HG03066 (cell line): ENCODE results near the gene KIF5C.
"Not testable (repeated sequence)": the region's sequence is repeated elsewhere in the genome, so short reads cannot be mapped to it uniquely, and the experiment has no call there.

ENCODE experiments used
- ATAC-seq: cut with Tn5 transposase; IDR thresholded peaks from one replicate; pipeline ENCODE4 v1.9.1; 2021; ENCODE audit warnings: low read depth; ENCODE audit not compliant: unreplicated experiment

The KIF5C gene

DNA sequence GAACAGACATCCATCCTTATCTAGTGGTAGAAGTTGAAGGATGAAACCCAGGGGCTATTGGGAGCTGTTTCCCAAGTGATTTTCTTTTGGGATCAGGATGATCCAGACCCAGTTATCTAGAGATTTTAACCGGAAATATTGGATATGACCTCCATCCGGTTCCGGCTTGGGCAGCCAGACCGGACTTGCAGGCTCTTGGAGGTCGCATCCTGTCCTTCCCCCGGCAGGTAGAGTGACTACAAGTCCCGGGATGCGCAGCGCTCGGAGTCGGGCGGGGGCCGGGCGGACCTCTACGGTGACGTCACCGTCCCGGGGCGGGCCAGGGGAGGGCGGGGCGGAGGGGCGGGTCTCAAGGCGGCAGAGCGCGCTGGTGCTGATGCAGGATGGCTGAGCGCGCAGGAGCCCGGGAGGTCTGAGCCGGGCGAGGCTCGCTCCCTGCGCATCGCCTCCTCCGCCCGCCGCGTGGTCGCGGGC is at the start of gene KIF5C:
TSS of gene KIF5C (plus strand) at position 360 of the 474 bp plus-strand sequence. CDS start 391 bp downstream, outside the sequence.
- ATAC-seq: peak; percentile 94

DNA sequence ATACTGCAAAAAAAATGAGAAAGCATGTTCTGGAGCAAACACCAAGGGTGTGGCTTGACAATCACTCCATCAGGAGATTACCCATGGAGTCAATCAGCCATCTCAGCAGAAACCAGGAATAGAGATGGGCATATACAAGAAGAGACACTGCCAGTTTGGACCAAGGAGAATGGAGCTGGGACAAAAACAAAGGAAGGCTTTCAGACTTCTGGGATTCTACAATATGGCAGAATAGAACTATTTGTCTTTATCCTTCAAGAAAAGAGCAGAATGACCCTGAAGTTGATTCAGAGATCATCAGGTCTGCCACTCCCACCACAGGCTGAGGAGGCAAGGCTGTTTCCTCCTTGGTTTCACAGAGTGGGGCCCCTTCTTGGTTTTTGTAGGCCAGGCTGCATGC is 48.2 kb upstream of the KIF5C start:
- ATAC-seq: no peak

DNA sequence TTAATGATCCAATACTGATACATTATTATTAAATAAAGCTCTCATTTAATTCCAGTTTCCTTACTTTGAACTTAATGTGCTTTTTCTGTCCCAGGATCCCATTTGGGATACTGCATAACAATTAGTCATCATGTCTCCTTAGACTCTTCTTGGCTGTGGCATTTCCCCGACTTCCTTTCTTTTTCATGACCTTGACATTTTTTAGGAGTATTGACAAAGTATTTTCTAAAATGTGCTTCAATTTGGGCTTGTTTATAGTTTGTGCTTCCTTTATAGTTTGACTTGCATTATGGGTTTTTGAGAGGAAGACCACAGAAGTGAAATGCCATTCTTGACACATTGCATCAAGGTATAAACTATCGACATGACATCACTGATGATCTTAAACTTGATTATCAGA is 46.1 kb upstream of the KIF5C start:
- ATAC-seq: no peak

DNA sequence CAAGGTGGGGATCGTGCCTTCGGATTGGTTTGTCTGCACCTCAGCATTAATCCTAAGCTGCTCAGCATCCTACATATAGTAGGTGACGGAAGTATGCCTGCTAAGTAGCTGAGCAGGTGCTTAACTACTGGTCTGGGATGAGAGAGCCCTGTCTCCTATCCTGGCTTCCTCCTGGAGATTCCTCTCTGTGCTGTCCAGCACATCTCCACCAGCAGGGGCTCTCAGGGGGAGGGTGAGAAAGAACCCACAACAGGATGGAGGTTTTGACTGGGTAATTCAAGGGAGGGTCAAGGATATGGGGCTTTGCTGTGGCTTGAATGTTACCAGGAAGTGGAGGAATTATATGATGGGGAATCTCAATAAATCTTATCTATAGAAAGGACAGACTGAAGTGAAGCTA is 45.4 kb upstream of the KIF5C start:
- ATAC-seq: no peak

- ATAC-seq: no peak
Observed at GRCh38 chr2:148832637-148833036, 42.4 kb upstream of the KIF5C start.

- ATAC-seq: no peak
Observed at GRCh38 chr2:148842050-148842449, 33.0 kb upstream of the KIF5C start.

GRCh38 chr2:148848146-148848545 is 26.9 kb upstream of the KIF5C start:
- ATAC-seq: no peak

DNA sequence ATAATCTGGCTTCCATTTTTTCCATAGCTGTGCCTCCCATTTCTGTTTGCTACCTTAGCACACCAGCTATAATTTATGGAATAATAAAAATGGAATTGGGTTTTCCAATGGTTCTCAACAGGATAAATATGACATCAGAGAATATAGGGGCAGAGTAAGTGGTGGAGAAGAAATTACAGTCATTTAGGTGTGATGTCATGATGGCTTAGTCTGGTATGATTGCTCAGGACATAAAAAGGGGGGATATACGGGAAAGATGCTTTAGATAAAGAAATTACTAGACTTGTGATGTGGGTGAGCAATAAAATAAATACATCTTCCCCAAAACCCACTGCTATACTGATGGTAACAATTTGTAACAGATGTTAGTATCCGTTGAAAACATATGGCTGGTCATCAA is 21.6 kb upstream of the KIF5C start:
- no peak for ATAC-seq

- ATAC-seq: no peak
Observed at GRCh38 chr2:148860037-148860436, 15.0 kb upstream of the KIF5C start.

GRCh38 chr2:148861367-148861766 is 13.7 kb upstream of the KIF5C start:
- ATAC-seq: no peak

DNA sequence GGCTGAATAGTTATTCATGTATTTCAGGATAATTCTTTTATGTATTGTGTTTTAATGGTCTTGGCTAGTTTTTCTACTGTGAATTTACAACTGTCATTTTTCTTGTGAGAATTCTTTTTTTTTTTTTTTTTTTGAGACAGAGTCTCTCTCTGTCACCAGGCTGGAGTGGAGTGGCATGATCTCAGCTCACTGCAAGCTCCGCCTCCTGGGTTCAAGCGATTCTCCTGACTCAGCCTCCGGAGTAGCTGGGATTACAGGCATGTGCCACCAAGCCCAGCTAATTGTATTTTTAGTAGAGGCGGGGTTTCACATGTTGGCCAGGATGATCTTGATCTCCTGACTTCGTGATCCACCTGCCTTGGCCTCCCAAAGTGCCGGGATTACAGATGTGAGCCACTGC is 12.5 kb upstream of the KIF5C start:
- not testable (repeated sequence) for ATAC-seq

DNA sequence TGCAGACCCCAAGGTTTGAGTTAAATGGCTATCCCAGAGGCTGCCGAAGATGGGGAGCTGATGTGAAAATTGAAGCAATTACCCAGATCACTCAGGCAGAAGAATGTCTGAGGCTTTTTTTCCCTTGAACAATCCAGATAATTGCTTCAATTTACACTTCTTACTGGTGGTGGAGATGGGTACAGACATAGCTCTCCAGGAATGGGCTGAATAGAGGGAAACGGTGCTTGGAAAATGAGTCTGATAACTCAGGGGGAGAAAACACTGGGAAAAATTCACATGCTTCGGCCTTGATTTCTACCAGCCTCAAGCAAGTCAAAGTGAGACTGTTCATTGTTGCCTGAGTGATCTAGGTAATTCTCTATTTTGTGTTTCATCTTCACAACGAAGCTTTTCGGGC is 9.5 kb upstream of the KIF5C start:
- no peak for ATAC-seq

DNA sequence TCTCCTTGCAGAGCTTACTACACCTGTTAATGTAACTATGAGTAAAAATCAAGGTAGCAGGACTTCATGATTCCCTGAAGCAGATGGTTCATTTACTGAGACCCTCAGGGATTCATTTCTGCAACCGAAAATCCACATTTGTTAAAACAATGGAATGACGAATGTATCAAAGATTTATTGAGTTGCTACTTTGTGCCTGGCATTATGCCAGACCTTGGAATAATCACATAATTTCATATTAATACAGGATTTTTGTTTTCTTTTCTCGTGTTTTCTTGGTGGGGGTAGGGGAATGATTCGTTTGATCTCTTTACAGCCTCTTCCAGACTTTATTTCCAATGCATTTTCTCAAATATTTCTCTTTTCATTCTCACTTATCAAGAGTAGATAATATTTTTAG is 8.9 kb upstream of the KIF5C start:
- ATAC-seq: no peak

DNA sequence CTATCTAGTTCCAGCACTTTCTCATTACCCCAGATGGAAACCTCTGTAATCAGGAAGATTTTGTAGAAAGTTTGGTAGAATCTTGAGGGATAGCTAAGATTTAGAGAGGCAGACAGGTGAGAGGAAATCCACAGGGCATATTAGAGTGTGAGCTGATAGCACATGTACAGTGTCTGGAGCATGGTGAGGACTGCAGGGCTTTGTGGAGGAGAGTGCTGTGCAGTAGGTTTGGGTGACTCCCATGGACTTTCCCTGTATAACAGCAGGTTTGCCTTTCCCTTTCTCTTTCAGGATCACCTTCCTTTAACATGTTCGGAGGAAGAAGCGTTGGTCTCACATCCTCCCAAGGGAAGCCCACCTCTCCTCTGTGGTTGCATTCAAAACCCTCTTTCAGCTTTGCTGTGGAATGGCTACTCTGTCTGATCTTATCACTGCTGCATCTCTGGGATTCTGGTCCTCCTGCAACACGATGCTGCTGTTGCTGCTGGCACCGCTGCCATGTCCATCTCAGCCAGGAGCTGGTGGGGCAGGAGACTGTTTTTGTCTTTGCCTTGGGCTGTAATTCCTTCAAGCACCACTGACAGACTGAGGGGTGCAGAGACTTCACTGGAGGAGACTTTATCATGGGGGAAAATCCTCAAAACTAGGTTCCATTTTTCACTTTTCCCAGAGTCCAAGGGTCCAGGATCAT is 7.8 kb upstream of the KIF5C start:
- no peak for ATAC-seq

DNA sequence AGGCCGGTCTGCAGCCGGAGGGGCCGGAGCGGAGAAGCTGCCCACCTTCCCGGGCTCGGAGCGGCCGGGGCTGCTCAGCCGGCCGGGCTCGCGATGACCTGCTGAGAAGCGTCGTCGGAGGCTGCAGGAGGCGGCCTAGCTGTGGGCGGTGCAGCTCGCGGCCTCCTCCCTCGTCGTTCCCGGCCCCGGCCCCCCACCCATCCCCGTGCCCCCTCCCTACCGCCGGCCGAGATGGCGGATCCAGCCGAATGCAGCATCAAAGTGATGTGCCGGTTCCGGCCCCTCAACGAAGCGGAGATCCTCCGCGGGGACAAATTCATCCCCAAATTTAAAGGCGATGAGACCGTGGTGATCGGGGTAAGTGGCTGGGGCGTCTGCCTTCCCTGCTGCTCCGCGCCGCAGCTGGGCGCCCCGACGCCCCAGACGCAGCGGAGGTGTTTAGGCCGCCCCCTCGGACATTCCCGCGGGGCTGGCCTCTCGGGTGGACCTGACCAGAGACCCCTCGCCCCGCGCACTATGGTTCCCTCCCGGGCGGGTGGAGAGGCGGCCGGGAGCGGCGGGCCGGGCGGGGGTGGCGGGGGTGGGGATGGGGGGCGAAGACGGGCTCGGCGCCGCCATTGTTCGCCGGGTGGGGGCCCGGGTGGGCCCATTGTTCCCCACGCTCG is 492 bp downstream of the KIF5C start:
- peak; percentile 33 for ATAC-seq

- no peak for ATAC-seq
Observed at GRCh38 chr2:148876202-148876594, 1.2 kb downstream of the KIF5C start.

GRCh38 chr2:148876595-148877402 is 1.8 kb downstream of the KIF5C start:
- ATAC-seq: no peak

DNA sequence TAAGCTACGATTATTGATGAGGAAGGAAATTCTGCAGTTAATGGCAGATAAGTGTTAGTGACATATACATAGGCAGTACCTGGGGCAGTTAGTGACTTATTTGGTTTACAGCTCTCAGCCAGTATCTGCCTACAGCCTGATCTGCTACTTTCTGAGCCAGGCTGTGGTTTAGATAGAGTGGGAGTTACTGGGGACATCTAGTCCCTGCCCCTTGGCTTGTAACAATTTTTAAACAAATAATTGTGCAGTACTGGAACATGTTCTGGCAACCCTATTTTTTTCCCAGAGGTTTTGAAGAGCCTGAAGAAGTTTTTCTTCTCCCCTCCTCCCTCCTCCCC is 2.3 kb downstream of the KIF5C start:
- no peak for ATAC-seq

DNA sequence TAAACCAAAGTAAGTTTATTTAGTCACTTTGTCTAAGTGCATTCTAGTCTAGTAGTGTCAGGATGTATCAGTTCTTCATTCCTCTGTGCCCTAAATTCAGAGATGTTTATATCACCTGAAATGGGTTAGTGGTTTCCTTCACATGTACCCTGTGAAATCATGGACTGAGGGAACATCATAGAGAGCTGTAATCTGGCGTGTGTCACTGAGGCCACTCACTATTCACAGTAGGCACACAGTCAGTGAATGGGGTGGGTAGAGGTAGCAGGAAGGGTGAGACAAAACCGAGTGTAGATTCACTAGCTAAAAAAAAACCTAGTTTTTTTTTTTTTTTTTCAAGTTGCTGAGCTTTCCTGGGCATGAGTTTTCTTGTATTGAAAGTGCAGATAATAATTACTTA is 5.6 kb downstream of the KIF5C start:
- ATAC-seq: no peak

GRCh38 chr2:148882051-148882450 is 7.0 kb downstream of the KIF5C start:
- ATAC-seq: no peak

DNA sequence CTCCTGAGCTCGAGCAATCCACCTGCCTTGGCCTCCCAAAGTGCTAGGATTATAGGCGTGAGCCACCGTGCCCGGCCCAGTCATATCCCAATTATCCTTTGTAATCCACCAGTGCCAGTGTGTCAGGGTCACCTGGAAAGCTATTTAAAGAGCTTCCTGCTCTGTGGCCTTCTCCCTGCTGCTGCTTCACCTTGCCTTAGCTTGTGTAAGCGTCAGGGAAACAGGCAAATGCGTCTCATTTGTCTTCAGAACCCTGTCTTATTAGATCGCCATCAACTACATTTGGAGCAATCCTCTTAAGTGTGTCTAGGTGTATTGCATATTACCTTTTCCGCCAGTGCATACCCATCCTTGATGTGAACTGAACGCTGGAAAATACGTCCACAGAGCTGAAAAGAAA is 10.2 kb downstream of the KIF5C start:
- no peak for ATAC-seq

DNA sequence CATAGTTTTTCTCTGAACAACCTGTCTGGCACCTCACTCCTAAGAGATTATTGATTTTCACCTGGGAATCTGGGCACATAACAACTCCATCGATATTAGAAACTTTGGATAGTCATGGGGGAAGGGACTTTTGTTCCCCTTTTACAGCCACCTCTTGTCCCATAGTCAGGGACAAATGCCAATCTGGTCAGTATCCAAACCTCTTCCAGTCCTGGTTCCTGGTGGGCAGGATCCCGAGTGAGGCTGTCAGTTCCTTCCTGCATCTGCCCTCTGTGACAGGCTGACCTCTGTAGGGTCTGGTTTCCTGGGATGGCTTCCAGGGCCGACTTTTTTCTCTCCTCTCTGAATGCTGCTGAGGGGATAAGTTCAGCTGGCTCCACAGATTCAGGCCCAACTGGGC is 11.0 kb downstream of the KIF5C start:
- no peak for ATAC-seq
